Vagina (tissue), 2 donors: ENCODE results near the gene NIPA2.

ENCODE experiments used
- CTCF ChIP-seq, 3 experiments: fragments of 450-650 bp in 2 of 3; fragments of 200-600 bp in 1 of 3; sonication (generic) in 1 of 3; IDR thresholded peaks; one replicate each; pipeline ENCODE4 v1.5.1; 2017 to 2019; ENCODE audit warnings: antibody characterized with exemption in 3 of 3, mild to moderate bottlenecking in 2 of 3, moderate library complexity in 2 of 3
- POLR2A ChIP-seq, 2 donors: fragments of 450-650 bp; IDR thresholded peaks; one replicate each; pipeline ENCODE4 v1.6.1; 2017; ENCODE audit warnings: antibody characterized with exemption in 2 of 2, mild to moderate bottlenecking in 2 of 2, moderate library complexity in 2 of 2
- POLR2AphosphoS5 ChIP-seq, 2 donors: sonication (generic); formaldehyde crosslinking; IDR thresholded peaks; one replicate each; pipeline ENCODE4 v1.9.0; 2017; ENCODE audit warnings: antibody characterized with exemption in 2 of 2, mild to moderate bottlenecking in 2 of 2, low read depth in 1 of 2; ENCODE audit not compliant: insufficient read depth in 1 of 2

GRCh38 chr15:22887157-22887951, 48.9 kb downstream of the NIPA2 start:
- TF ChIP-seq CTCF (IDR thresholded peaks at IDR 0.05) (no peak), POLR2A (IDR thresholded peaks at IDR 0.05) (no peak), POLR2AphosphoS5 (IDR thresholded peaks at IDR 0.05; ENCODE audit: insufficient read depth in 1 of 2, low read depth in 1 of 2) (no peak)
